Caco-2 (cell line): Measurements from ENCODE around the gene BRD4. TPM values are rescaled to one million over a fixed set of nuclear protein-coding genes. Genes with fewer than 3 reads are reported as not detected.

Experiments used
- Bru-seq: library from RNA; stranded (reverse); fragments of 400-500 nt; gene quantifications from one replicate; lab custom pipeline; 2021; lab: Mats Ljungman, UMichigan
- BruChase-seq, 2 experiments: library from RNA; stranded (reverse); fragments of 400-500 nt; gene quantifications; one replicate each; lab custom pipeline; 2021; lab: Mats Ljungman, UMichigan
- BruUV-seq: library from RNA; stranded (reverse); fragments of 400-500 nt; replicated peaks from 2 replicates; lab custom pipeline; 2021; lab: Mats Ljungman, UMichigan
- CTCF ChIA-PET: fragments of 300-600 bp; sonication (Branson Sonifier 250); formaldehyde crosslinking; loops from one replicate; lab custom pipeline; 2022; ENCODE audit warnings: antibody characterized with exemption; lab: Charles Lee
- POLR2A ChIA-PET: fragments of 300-600 bp; sonication (Branson Sonifier 250); formaldehyde crosslinking; loops from one replicate; lab custom pipeline; 2022; ENCODE audit warnings: antibody characterized with exemption; lab: Charles Lee
- DNase-seq, 2 experiments: peaks; one replicate each; pipeline versions ENCODE4 v3.0.0 to v3.0.0-alpha.2; 2020 to 2022
- H3K27me3 ChIP-seq: replicated peaks from 2 replicates; pipeline ENCODE4 v1.6.0; 2011; ENCODE audit warnings: low read length; ENCODE audit not compliant: control insufficient read depth, insufficient read depth
- H3K36me3 ChIP-seq: 2 replicates; pipeline ENCODE4 v1.5.1; 2011; ENCODE audit warnings: low read length; ENCODE audit not compliant: control insufficient read depth, insufficient read depth
- H3K4me1 ChIP-seq: fragments of 250-450 bp; sonication (Bioruptor Pico); 2 replicates; pipeline ENCODE4 v1.5.1; 2020; ENCODE audit warnings: mild to moderate bottlenecking
- H3K4me3 ChIP-seq: 2 replicates; pipeline ENCODE4 v1.5.1; 2011; ENCODE audit warnings: low read depth, mild to moderate bottlenecking, control low read depth, low read length
- H3K9me3 ChIP-seq: fragments of 250-450 bp; sonication (Bioruptor Pico); 2 replicates; pipeline ENCODE4 v1.5.1; 2020; ENCODE audit warnings: mild to moderate bottlenecking, moderate library complexity
- H3K27ac Mint-ChIP-seq: one replicate; pipeline ENCODE4 v1.8.0; 2022; ENCODE audit warnings: mixed read lengths; ENCODE audit not compliant: unreplicated experiment
- H3K27me3 Mint-ChIP-seq: one replicate; pipeline ENCODE4 v1.8.0; 2022; ENCODE audit warnings: mixed read lengths; ENCODE audit not compliant: insufficient read depth, unreplicated experiment
- H3K36me3 Mint-ChIP-seq: one replicate; pipeline ENCODE4 v1.8.0; 2022; ENCODE audit warnings: mild to moderate bottlenecking, mixed read lengths; ENCODE audit not compliant: insufficient read depth, unreplicated experiment
- H3K4me1 Mint-ChIP-seq: one replicate; pipeline ENCODE4 v1.8.0; 2022; ENCODE audit warnings: low read depth, mixed read lengths; ENCODE audit not compliant: unreplicated experiment
- H3K4me3 Mint-ChIP-seq: one replicate; pipeline ENCODE4 v1.8.0; 2022; ENCODE audit warnings: mild to moderate bottlenecking, moderate library complexity, mixed read lengths; ENCODE audit not compliant: unreplicated experiment
- H3K9me3 Mint-ChIP-seq: one replicate; pipeline ENCODE4 v1.8.0; 2022; ENCODE audit warnings: mixed read lengths; ENCODE audit not compliant: unreplicated experiment
- intact Hi-C: fragments of 100-400 bp; cut with micrococcal nuclease; formaldehyde crosslinking; loops from one replicate; pipeline ENCODE4 v1.10.0; 2022; ENCODE audit not compliant: unreplicated experiment
- long read RNA-seq: library from polyadenylated mRNA; stranded (forward); transcript quantifications from one replicate; pipeline ENCODE4 v2.0.0, GENCODE V29; 2022
- total RNA-seq: library from RNA; stranded (reverse); gene quantifications from 2 replicates; pipeline ENCODE4 v1.2.3, GENCODE V29; 2022
- TF ChIP-seq, protein P1 (sequence below), 2 experiments: fragments of 200-600 bp in 1 of 2; IDR thresholded peaks; 1 replicate in 1 of 2; 2 replicates in 1 of 2; pipeline versions ENCODE4 v1.5.1 to v1.8.0; 2011 to 2022; ENCODE audit warnings: antibody characterized with exemption in 1 of 2, control low read depth in 1 of 2, inconsistent platforms in 1 of 2, low read depth in 1 of 2, low read length in 1 of 2, mild to moderate bottlenecking in 1 of 2, moderate library complexity in 1 of 2; ENCODE audit not compliant: insufficient read depth in 1 of 2, severe bottlenecking in 1 of 2, unreplicated experiment in 1 of 2

BRD4 gene
- total RNA-seq = 154 and 170 TPM in 2 replicates
- Bru-seq, nascent RNA = percentile 91 among the genes with signal in this experiment
- BruChase-seq, experiment 1, labeled RNA remaining after a 2-hour chase = percentile 89 among the genes with signal in this experiment
- BruChase-seq, experiment 2, labeled RNA remaining after a 6-hour chase = percentile 94 among the genes with signal in this experiment
- long read RNA-seq, partial matches to known transcripts = 25 of 60 reads
- long read RNA-seq, other reads (novel, unspliced or antisense) = 33 of 60 reads

DNA sequence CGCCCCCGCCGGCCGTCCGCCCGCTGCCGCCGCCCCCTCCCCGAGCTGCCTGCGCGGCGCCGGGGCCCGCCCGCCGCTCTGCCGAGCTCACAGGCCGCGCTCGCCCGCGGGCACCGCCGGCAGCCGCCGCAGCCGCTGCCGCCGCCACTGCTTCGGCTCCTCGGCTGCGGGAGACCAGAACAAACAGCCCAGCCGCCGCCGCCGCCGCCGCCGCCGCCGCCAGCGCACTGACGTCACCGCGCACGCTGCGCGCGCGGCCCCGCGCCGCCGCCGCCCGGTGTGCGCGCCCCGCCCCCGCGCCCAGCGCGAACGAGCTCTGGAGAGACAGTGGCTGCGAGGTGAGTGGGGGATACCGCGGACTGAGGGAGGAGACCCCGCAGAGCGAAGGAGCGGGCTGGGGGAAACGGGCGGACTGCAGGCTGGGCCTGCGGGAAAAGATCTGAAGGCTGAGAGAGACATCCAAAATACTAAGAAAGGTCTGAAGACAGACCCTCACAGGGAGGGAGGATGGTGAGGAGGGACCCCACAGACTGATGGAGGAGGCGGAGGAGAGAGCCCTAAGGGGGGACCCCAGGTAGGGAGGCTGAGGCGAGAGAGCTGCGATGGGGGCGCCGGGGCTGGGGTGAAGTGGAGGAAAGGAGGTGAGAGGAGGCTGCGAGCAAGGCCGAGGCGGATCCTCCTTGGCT, at the start of gene BRD4:
TSS of gene BRD4 (minus strand) at position 229 of the 686 bp plus-strand sequence. CDS start 59,440 bp downstream, outside the sequence.
- Histone ChIP-seq H3K36me3 (no peaks in the 10 kb centered on the region), H3K4me1 (peaks cover 28% of the 10 kb centered on the region), H3K4me3 (peak within 1 kb of the TSS; percentile 100), H3K9me3 (peaks cover 2% of the 10 kb centered on the region; the same call in 1 of the 2 replicates), H3K27me3 (no peaks in the 10 kb centered on the region)
- BruUV-seq = TSS peak; percentile 39
- H3K4me1 Mint-ChIP-seq = peaks cover 17% of the 10 kb centered on the region
- ChIA-PET CTCF (interaction anchor here (0.6 kb wide), 1 partner anchor 100 kb away, joined by 3 read pairs; no protein-coding TSS in a partner anchor), POLR2A (interaction anchor here (0.5 to 1.0 kb wide), 5 partner anchors 35 to 137 kb away, joined by 3 to 6 read pairs (median 3); partner anchors contain the start of gene AKAP8)
- TF ChIP-seq, protein P1, sequence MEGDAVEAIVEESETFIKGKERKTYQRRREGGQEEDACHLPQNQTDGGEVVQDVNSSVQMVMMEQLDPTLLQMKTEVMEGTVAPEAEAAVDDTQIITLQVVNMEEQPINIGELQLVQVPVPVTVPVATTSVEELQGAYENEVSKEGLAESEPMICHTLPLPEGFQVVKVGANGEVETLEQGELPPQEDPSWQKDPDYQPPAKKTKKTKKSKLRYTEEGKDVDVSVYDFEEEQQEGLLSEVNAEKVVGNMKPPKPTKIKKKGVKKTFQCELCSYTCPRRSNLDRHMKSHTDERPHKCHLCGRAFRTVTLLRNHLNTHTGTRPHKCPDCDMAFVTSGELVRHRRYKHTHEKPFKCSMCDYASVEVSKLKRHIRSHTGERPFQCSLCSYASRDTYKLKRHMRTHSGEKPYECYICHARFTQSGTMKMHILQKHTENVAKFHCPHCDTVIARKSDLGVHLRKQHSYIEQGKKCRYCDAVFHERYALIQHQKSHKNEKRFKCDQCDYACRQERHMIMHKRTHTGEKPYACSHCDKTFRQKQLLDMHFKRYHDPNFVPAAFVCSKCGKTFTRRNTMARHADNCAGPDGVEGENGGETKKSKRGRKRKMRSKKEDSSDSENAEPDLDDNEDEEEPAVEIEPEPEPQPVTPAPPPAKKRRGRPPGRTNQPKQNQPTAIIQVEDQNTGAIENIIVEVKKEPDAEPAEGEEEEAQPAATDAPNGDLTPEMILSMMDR (IDR thresholded peaks at IDR 0.05; ENCODE audit: insufficient read depth in 1 of 2, low read depth in 1 of 2, low read length in 1 of 2, severe bottlenecking in 1 of 2, unreplicated experiment in 1 of 2) = no peak
- peak within 1 kb of the TSS; percentile 94 for H3K27ac Mint-ChIP-seq
- intact Hi-C loops = loop anchor here (5.0 kb wide), 2 partner anchors 45 to 50 kb away; partner anchors contain the start of gene AKAP8
- H3K9me3 Mint-ChIP-seq = no peaks in the 10 kb centered on the region
- H3K27me3 Mint-ChIP-seq = no peaks in the 10 kb centered on the region
- peaks cover 34% of the 10 kb centered on the region for H3K36me3 Mint-ChIP-seq
- peak; percentile 57 to 82 for DNase-seq
- peak within 1 kb of the TSS; percentile 99 for H3K4me3 Mint-ChIP-seq

DNA sequence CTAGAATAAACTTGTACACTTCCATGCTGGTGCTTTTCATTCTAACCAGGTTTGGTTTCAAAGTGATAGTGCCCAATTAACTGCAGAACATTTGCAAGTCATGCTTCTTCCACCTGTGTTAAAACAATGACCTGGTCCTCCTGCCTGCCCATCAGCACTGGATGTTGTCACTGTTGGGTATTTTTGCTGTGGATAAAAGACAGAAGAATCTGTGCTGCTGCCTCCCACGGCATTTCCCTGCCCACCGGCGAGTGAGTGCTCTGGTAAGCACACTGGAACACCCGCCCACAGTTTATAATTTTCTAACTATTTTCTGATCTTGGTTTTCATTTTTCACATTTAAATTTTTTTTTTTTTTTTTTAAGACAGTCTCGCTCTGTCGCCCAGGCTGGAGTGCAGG, 49.5 kb upstream of the BRD4 start:
- no peaks in the 10 kb centered on the region for H3K9me3 ChIP-seq
- POLR2A ChIA-PET = no interaction called here
- TF ChIP-seq, protein P1 (IDR thresholded peaks at IDR 0.05; ENCODE audit: insufficient read depth in 1 of 2, low read depth in 1 of 2, low read length in 1 of 2, severe bottlenecking in 1 of 2, unreplicated experiment in 1 of 2) = no peak
- intact Hi-C loops = no loop called here
- H3K27me3 ChIP-seq = no peaks in the 10 kb centered on the region
- CTCF ChIA-PET = no interaction called here
- no peak overlapping the region for H3K4me3 ChIP-seq
- H3K36me3 ChIP-seq = no peaks in the 10 kb centered on the region
- Mint-ChIP-seq H3K27ac (no peak overlapping the region), H3K4me1 (peaks cover 11% of the 10 kb centered on the region), H3K27me3 (no peaks in the 10 kb centered on the region), H3K4me3 (peak overlapping the region; percentile 86), H3K36me3 (peaks cover 50% of the 10 kb centered on the region), H3K9me3 (no peaks in the 10 kb centered on the region)
- H3K4me1 ChIP-seq = peaks cover 14% of the 10 kb centered on the region
- no peak for DNase-seq
- BruUV-seq = no TSS peak

DNA sequence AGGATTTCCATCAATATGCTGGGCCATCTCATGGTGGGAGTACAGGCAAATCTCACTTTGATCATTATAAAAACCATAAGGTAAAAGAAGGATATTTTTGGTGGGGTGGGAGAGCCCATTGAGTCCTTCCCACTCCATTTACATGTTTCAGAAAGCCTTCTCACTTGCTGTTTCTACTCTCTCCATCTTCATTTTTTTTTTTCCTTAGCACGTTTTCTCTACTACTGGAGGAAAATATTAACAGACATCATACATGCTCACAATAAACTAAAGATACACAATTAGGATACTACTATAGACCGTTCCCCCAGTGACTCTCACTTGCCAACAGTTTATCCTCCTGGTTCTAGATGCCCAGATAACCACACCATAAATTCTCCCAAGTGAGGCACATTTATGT, 49.1 kb upstream of the BRD4 start:
- H3K27me3 Mint-ChIP-seq = no peaks in the 10 kb centered on the region
- intact Hi-C loops = no loop called here
- no peaks in the 10 kb centered on the region for H3K27me3 ChIP-seq
- no TSS peak for BruUV-seq
- ChIA-PET POLR2A (no interaction called here), CTCF (no interaction called here)
- H3K4me3 ChIP-seq = no peak overlapping the region
- peak overlapping the region; percentile 86 for H3K4me3 Mint-ChIP-seq
- DNase-seq = no peak
- H3K9me3 ChIP-seq = no peaks in the 10 kb centered on the region
- no peak overlapping the region for H3K27ac Mint-ChIP-seq
- H3K36me3 ChIP-seq = no peaks in the 10 kb centered on the region
- H3K4me1 ChIP-seq = peaks cover 18% of the 10 kb centered on the region
- peaks cover 15% of the 10 kb centered on the region for H3K4me1 Mint-ChIP-seq
- no peaks in the 10 kb centered on the region for H3K9me3 Mint-ChIP-seq
- TF ChIP-seq, protein P1 (IDR thresholded peaks at IDR 0.05; ENCODE audit: insufficient read depth in 1 of 2, low read depth in 1 of 2, low read length in 1 of 2, severe bottlenecking in 1 of 2, unreplicated experiment in 1 of 2) = no peak
- peaks cover 49% of the 10 kb centered on the region for H3K36me3 Mint-ChIP-seq
